ENCODE results near the gene BMPR1A.

DNA sequence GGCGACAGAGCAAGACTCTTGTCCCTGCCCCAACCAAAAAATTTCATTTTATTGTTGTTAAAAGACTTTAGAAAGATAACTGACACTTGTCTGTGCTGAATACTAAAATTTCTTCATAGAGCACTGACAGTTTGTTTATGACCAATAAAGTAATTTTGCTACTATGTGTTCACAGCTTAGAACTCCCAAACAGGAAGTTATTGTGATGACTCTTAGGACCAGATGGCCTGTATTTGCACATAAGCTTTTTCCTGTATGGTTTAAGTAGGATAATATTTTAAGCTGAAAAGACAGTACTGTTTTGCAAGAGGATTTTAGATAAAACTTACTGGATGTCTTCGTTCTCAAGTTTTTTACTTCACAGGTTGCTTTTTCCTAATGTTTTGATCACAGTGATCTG lies 120.3 kb downstream of the BMPR1A start:
- TF ChIP-seq POLR2A (IDR thresholded peaks at IDR 0.05) (no peak), POLR2AphosphoS5 (IDR thresholded peaks at IDR 0.05) (no peak)
- TF ChIP-seq, protein P1, sequence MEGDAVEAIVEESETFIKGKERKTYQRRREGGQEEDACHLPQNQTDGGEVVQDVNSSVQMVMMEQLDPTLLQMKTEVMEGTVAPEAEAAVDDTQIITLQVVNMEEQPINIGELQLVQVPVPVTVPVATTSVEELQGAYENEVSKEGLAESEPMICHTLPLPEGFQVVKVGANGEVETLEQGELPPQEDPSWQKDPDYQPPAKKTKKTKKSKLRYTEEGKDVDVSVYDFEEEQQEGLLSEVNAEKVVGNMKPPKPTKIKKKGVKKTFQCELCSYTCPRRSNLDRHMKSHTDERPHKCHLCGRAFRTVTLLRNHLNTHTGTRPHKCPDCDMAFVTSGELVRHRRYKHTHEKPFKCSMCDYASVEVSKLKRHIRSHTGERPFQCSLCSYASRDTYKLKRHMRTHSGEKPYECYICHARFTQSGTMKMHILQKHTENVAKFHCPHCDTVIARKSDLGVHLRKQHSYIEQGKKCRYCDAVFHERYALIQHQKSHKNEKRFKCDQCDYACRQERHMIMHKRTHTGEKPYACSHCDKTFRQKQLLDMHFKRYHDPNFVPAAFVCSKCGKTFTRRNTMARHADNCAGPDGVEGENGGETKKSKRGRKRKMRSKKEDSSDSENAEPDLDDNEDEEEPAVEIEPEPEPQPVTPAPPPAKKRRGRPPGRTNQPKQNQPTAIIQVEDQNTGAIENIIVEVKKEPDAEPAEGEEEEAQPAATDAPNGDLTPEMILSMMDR (IDR thresholded peaks at IDR 0.05), result no peak

Data from suprapubic skin (tissue), 4 donors.